NB4 (cell line): Measurements from ENCODE around the gene NRG3.

Source experiments
- DNase-seq: peaks from one replicate; pipeline ENCODE4 v3.0.0; 2010; ENCODE audit warnings: low read depth
- H3K4me3 ChIP-seq: one replicate; pipeline ENCODE4 v1.5.1; 2011; ENCODE audit warnings: mild to moderate bottlenecking, low read depth, low read length, moderate library complexity
- MYC ChIP-seq: IDR thresholded peaks from 2 replicates; pipeline ENCODE4 v1.6.1; 2011; ENCODE audit warnings: low read depth, low read length
- POLR2A ChIP-seq: IDR thresholded peaks from 2 replicates; pipeline ENCODE4 v1.6.1; 2011; ENCODE audit warnings: mild to moderate bottlenecking; ENCODE audit not compliant: insufficient read length; ENCODE audit errors: extremely low read depth
- TF ChIP-seq, protein P1 (sequence below): IDR thresholded peaks from 2 replicates; pipeline ENCODE4 v1.6.1; 2011; ENCODE audit warnings: low read depth, low read length
- TF ChIP-seq, protein P2 (sequence below): IDR thresholded peaks from one replicate; pipeline ENCODE4 v1.5.1; 2012; ENCODE audit warnings: low read depth, low read length

NRG3 gene

DNA sequence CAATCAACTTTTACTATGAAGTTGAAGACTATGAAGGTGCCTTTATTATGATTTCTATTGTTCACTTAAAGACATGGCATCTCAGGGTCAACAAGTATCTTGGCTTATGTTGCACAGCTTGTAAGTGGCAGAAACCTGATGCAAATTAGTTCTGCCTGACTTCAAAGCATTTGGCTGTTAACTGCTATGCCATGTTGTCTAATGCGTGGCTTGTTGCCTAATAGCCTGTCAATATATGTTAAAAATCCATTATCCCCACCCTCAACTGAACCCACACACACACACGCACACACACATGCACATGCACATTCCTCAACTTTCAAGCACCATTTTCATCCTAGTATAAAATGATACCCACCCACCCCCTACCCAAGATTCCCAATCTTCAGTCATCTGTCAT lies 217.1 kb downstream of the NRG3 start:
- TF ChIP-seq MYC = no peak
- TF ChIP-seq, protein P1, sequence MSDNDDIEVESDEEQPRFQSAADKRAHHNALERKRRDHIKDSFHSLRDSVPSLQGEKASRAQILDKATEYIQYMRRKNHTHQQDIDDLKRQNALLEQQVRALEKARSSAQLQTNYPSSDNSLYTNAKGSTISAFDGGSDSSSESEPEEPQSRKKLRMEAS = no peak
- TF ChIP-seq, protein P2, sequence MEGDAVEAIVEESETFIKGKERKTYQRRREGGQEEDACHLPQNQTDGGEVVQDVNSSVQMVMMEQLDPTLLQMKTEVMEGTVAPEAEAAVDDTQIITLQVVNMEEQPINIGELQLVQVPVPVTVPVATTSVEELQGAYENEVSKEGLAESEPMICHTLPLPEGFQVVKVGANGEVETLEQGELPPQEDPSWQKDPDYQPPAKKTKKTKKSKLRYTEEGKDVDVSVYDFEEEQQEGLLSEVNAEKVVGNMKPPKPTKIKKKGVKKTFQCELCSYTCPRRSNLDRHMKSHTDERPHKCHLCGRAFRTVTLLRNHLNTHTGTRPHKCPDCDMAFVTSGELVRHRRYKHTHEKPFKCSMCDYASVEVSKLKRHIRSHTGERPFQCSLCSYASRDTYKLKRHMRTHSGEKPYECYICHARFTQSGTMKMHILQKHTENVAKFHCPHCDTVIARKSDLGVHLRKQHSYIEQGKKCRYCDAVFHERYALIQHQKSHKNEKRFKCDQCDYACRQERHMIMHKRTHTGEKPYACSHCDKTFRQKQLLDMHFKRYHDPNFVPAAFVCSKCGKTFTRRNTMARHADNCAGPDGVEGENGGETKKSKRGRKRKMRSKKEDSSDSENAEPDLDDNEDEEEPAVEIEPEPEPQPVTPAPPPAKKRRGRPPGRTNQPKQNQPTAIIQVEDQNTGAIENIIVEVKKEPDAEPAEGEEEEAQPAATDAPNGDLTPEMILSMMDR = no peak
- TF ChIP-seq POLR2A = no peak
- no peak for DNase-seq
- no peak overlapping the region for H3K4me3 ChIP-seq

DNA sequence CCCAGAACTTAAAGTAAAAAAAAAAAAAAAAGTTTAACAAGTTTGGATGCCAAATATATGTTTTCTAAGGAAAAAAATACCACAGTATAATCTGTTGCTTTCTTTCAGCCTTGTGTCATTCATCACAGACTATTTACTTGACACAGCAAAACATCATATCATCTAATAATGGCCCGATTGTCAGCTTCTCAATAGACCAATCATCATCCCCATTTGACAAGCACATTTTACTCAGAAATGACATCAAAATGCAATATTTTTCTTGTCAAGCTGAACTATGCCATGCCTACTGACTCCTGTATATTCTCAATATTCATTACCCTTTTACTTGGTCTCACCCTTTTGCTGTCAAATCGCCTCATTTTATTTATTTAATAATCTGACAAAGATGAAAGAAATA lies 249.7 kb downstream of the NRG3 start:
- H3K4me3 ChIP-seq = no peak overlapping the region
- TF ChIP-seq, protein P2 = no peak
- TF ChIP-seq POLR2A = no peak
- TF ChIP-seq MYC = no peak
- TF ChIP-seq, protein P1 = no peak
- DNase-seq = no peak

DNA sequence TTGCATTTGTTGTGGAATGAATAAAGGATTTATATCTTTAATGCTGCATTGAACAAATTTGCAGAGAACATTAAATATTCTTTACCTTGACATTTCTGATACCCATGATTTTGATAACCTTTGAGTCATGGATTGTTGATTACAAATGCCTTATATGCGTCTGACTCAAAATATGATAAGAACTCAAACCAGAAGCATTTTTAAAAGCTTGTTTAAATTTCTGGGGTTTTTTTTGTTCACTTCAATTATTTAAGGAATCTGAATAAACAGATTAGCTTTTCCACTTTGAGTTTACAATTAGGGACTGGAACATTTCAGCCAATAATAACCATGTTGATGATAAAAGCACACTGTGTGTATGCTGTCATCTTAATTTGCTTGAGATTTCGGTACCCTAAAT lies 253.5 kb downstream of the NRG3 start:
- no peak overlapping the region for H3K4me3 ChIP-seq
- TF ChIP-seq MYC = no peak
- TF ChIP-seq POLR2A = no peak
- TF ChIP-seq, protein P2 = no peak
- TF ChIP-seq, protein P1 = no peak
- no peak for DNase-seq

DNA sequence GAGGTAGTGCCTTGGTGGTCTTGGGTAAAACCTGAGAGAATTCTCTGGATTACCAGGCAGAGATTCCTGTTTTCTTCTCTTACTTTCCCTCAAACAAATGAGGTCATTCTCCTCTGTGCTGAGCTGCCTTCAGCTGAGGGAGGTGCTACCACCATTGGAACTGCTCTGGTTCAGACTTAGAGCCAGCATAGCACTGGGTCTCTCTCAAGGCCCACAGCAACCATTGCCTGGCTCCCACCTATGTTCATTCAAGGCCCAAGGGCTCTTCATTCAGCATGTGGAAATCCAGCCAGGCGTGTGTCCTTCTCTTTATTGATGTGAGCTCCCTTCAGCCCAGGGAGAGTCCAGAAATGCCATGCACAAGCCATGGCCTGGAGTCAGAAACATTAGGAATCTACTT lies 261.1 kb downstream of the NRG3 start:
- TF ChIP-seq MYC (no peak), POLR2A (no peak)
- TF ChIP-seq, protein P1 = no peak
- TF ChIP-seq, protein P2 = no peak
- no peak for DNase-seq
- no peak overlapping the region for H3K4me3 ChIP-seq

DNA sequence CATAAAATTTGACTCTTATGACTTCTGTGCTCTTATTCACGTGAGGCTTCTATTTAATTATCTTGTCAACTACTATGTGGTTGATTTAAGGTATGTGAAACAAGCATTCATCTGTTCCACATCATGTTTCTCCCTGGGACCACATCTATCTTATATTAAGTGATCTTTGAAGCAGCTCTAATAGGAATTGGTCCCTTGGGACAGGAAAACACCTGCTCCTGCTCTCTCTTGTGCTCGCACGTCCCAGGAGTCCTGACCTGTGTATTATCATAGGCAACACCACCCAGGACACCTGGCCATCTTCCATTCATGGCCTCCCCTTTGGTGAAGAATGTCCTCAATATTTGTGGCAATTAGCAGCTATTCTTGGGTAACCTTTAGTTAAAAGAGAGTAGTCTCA lies 269.2 kb downstream of the NRG3 start:
- DNase-seq = no peak
- H3K4me3 ChIP-seq = no peak overlapping the region
- TF ChIP-seq, protein P1 = no peak
- TF ChIP-seq POLR2A (no peak), MYC (no peak)
- TF ChIP-seq, protein P2 = no peak

DNA sequence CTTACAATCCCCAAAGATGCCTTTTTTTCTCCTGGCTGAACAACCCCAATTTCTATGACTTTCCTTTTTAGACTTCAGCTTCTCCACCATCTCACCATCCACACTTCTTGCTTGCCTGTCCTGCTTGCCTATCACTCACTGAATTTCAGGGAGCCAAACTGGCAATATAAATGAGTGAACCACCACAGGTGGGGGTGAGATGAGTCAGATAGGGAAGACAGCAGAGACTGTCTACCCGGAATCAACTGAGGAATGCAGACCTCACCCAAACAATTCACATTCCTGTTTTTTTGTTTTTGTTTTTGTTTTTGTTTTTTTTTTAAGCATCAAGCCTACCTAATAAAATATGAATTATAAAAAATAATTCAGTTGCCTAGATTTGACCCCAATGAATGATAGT lies 273.8 kb downstream of the NRG3 start:
- TF ChIP-seq MYC (no peak), POLR2A (no peak)
- TF ChIP-seq, protein P1 = no peak
- TF ChIP-seq, protein P2 = no peak
- no peak overlapping the region for H3K4me3 ChIP-seq
- DNase-seq = no peak
